Ectodermal cell (in vitro differentiated cells): ENCODE data around the gene ZNF14. TPM values are rescaled to one million over a fixed set of nuclear protein-coding genes. Genes with fewer than 3 reads are reported as not detected.
"Not testable (repeated sequence)": the region's sequence is repeated elsewhere in the genome, so short reads cannot be mapped to it uniquely, and the experiment has no call there.

Experiments used
- H3K27ac ChIP-seq: 2 replicates; pipeline ENCODE4 v1.7.0; 2013; ENCODE audit warnings: mild to moderate bottlenecking, low read depth, low read length; ENCODE audit not compliant: insufficient read depth, poor library complexity, severe bottlenecking
- H3K27me3 ChIP-seq: 2 replicates; pipeline ENCODE4 v1.7.0; 2013; ENCODE audit warnings: mild to moderate bottlenecking, low read length; ENCODE audit not compliant: insufficient read depth, control insufficient read depth, poor library complexity, severe bottlenecking
- H3K36me3 ChIP-seq: one replicate; pipeline ENCODE4 v1.7.0; 2013; ENCODE audit warnings: low read length; ENCODE audit not compliant: control insufficient read depth, insufficient read depth
- H3K4me1 ChIP-seq: one replicate; pipeline ENCODE4 v1.7.0; 2013; ENCODE audit warnings: low read length; ENCODE audit not compliant: control insufficient read depth, insufficient read depth
- H3K4me3 ChIP-seq: 2 replicates; pipeline ENCODE4 v1.7.0; 2013; ENCODE audit warnings: low read depth, low read length, control low read depth; ENCODE audit not compliant: insufficient read depth
- H3K9me3 ChIP-seq: 2 replicates; pipeline ENCODE4 v1.7.0; 2013; ENCODE audit warnings: mild to moderate bottlenecking, low read length, moderate library complexity; ENCODE audit not compliant: control insufficient read depth
- WGBS, 2 experiments: methylation state at CpG; one replicate each; pipeline ENCODE4 v1.1.7; 2013; ENCODE audit warnings: missing lambda C conversion rate in 2 of 2; 5-methylcytosine and 5-hydroxymethylcytosine counted together
- polyA plus RNA-seq, 4 experiments: library from polyadenylated mRNA; stranded (reverse); fragments of 50-300 nt; gene quantifications; one replicate each; pipeline ENCODE4 v1.2.3, GENCODE V29; 2013

Gene ZNF14
- polyA plus RNA-seq (2013, experiment 1 of 4) = 9.5 TPM
- 10.6 TPM for polyA plus RNA-seq (2013, experiment 2 of 4)
- 10.0 TPM for polyA plus RNA-seq (2013, experiment 3 of 4)
- 11.5 TPM for polyA plus RNA-seq (2013, experiment 4 of 4)

- H3K27ac ChIP-seq = peak within 1 kb of the TSS; percentile 26
Observed at GRCh38 chr19:19732579-19733501, at the start of gene ZNF14. ZNF14 (minus strand) TSS chr19:19733112; CDS start chr19:19732958, 154 bp downstream.

GRCh38 chr19:19781791-19782190 is 48.9 kb upstream of the ZNF14 start:
- not testable (repeated sequence) for H3K4me1 ChIP-seq, H3K36me3 ChIP-seq, H3K27ac ChIP-seq, H3K4me3 ChIP-seq, H3K9me3 ChIP-seq, H3K27me3 ChIP-seq
- 96 to 98% methylated on average over 6 of the region's 6 CpGs for WGBS, 2 experiments

More at GRCh38 chr19:19732579-19733501, at the start of gene ZNF14:
- WGBS, 2 experiments = 3% methylated on average over 61 of the region's 61 CpGs
- peak within 1 kb of the TSS; percentile 94 for H3K4me3 ChIP-seq
- peaks cover 28% of the 10 kb centered on the region for H3K36me3 ChIP-seq
- H3K9me3 ChIP-seq = peaks cover under 1% of the 10 kb centered on the region
- no peaks in the 10 kb centered on the region for H3K27me3 ChIP-seq
- no peaks in the 10 kb centered on the region for H3K4me1 ChIP-seq

- Histone ChIP-seq H3K27me3 (no peaks in the 10 kb centered on the region), H3K27ac (no peak overlapping the region), H3K4me3 (no peak overlapping the region), H3K9me3 (no peaks in the 10 kb centered on the region), H3K36me3 (no peaks in the 10 kb centered on the region), H3K4me1 (peaks cover 4% of the 10 kb centered on the region)
- 85 to 89% methylated on average over 2 of the region's 2 CpGs for WGBS, 2 experiments
Observed at GRCh38 chr19:19778666-19779065, 45.8 kb upstream of the ZNF14 start.

- Histone ChIP-seq H3K36me3 (no peaks in the 10 kb centered on the region), H3K27ac (no peak overlapping the region), H3K4me3 (peak overlapping the region; percentile 67), H3K4me1 (peaks cover 4% of the 10 kb centered on the region), H3K27me3 (no peaks in the 10 kb centered on the region), H3K9me3 (no peaks in the 10 kb centered on the region)
- WGBS, 2 experiments = 91 to 93% methylated on average over 5 of the region's 5 CpGs
Observed at GRCh38 chr19:19777692-19778091, 44.8 kb upstream of the ZNF14 start.

- no peaks in the 10 kb centered on the region for H3K27me3 ChIP-seq
- 0% methylated on average over 36 of the region's 36 CpGs for WGBS, 2 experiments
- H3K4me3 ChIP-seq = peak overlapping the region; percentile 67
- H3K36me3 ChIP-seq = no peaks in the 10 kb centered on the region
- no peaks in the 10 kb centered on the region for H3K9me3 ChIP-seq
- no peak overlapping the region for H3K27ac ChIP-seq
- peaks cover 4% of the 10 kb centered on the region for H3K4me1 ChIP-seq
Observed at GRCh38 chr19:19776206-19777008, 43.5 kb upstream of the ZNF14 start.

- Histone ChIP-seq H3K27ac (no peak overlapping the region), H3K4me1 (peaks cover 4% of the 10 kb centered on the region), H3K9me3 (no peaks in the 10 kb centered on the region), H3K36me3 (no peaks in the 10 kb centered on the region), H3K4me3 (peak overlapping the region; percentile 67), H3K27me3 (no peaks in the 10 kb centered on the region)
- 8 to 12% methylated on average over 11 of the region's 11 CpGs for WGBS, 2 experiments
Observed at GRCh38 chr19:19775891-19776205, 42.9 kb upstream of the ZNF14 start.

GRCh38 chr19:19774354-19775033 is 41.6 kb upstream of the ZNF14 start:
- Histone ChIP-seq H3K4me1 (peaks cover 4% of the 10 kb centered on the region), H3K27ac (no peak overlapping the region), H3K27me3 (no peaks in the 10 kb centered on the region), H3K36me3 (no peaks in the 10 kb centered on the region), H3K9me3 (no peaks in the 10 kb centered on the region), H3K4me3 (no peak overlapping the region)
- 89% methylated on average over 13 to 14 of the region's 14 CpGs for WGBS, 2 experiments

- not testable (repeated sequence) for H3K27ac ChIP-seq, H3K9me3 ChIP-seq, H3K4me1 ChIP-seq, H3K36me3 ChIP-seq, H3K4me3 ChIP-seq, H3K27me3 ChIP-seq
- 72 to 74% methylated on average over 8 to 9 of the region's 10 CpGs for WGBS, 2 experiments
Observed at GRCh38 chr19:19771963-19772362, 39.1 kb upstream of the ZNF14 start.

- not testable (repeated sequence) for H3K4me1 ChIP-seq
- 94 to 96% methylated on average over 25 of the region's 28 CpGs for WGBS, 2 experiments
Observed at GRCh38 chr19:19769971-19770370, 37.1 kb upstream of the ZNF14 start.

GRCh38 chr19:19758164-19758563 is 25.3 kb upstream of the ZNF14 start:
- Histone ChIP-seq H3K36me3 (no peaks in the 10 kb centered on the region), H3K4me3 (no peak overlapping the region), H3K9me3 (no peaks in the 10 kb centered on the region), H3K27ac (no peak overlapping the region), H3K27me3 (no peaks in the 10 kb centered on the region), H3K4me1 (no peaks in the 10 kb centered on the region)
- 86 to 88% methylated on average over 4 of the region's 4 CpGs for WGBS, 2 experiments

More at GRCh38 chr19:19769971-19770370, 37.1 kb upstream of the ZNF14 start:
- H3K27ac ChIP-seq, H3K9me3 ChIP-seq, H3K4me3 ChIP-seq, H3K36me3 ChIP-seq, H3K27me3 ChIP-seq: not testable (repeated sequence)
